Stimulated activated CD8-positive, alpha-beta memory T cell treated with anti-CD3 and anti-CD28 coated beads, Interleukin-15, amount 100 ng/mL, for 4 hours (primary cell): ENCODE measurements around the gene LYRM4.
A peak's percentile ranks its signal among the peaks of the same experiment; 100 is the strongest.

Experiments used
- DNase-seq, 2 donors: peaks; one replicate each; pipeline ENCODE4 v3.0.0-alpha.2; 2020; ENCODE audit warnings: low read depth in 2 of 2

The LYRM4 gene

GRCh38 chr6:5280920-5281319, 20.2 kb upstream of the LYRM4 start:
- DNase-seq, result no peak

DNA sequence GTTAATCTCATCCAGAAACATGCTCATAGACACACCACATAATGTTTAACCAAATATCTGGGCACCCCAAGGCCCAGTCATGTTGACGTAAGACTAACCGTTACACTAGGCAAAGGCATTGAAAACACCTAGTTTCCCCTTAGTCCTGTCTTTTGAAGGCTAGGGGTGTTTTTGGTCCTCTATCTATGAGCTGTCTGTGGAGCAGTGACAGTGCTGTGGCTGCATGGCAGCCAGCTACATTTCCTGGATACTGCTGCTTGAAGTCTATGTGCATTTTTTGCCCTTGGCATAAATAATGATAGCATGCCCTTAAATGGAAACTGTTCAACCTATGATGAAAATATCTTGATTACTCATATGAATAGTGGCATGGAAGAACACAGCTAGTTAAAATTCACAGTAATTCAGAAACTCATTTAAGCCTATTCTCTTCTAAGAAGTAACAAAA, 19.2 kb upstream of the LYRM4 start:
- DNase-seq, result no peak

- no peak for DNase-seq
These were observed 17.9 kb upstream of the LYRM4 start for GRCh38 chr6:5278565-5279120.

DNA sequence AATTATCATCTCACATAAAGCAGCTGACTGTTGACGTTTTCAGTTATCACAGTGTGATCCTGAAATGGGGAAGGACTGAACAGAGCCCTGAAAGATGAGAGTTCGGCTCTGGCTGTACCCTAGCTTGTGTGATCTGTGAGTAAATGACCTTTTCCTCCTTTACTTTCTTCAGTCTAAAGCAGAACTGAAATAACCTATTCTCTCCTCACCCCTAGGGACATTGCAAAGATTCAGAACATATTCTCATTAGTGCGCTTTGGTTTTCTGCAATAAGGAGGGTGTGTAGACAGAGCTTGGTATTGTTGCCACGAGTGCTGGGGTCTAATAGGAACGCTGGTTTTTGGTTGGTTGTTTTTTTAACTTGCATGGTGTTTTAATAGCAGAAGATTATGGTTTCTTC, 17.3 kb upstream of the LYRM4 start:
- DNase-seq, result no peak

DNA sequence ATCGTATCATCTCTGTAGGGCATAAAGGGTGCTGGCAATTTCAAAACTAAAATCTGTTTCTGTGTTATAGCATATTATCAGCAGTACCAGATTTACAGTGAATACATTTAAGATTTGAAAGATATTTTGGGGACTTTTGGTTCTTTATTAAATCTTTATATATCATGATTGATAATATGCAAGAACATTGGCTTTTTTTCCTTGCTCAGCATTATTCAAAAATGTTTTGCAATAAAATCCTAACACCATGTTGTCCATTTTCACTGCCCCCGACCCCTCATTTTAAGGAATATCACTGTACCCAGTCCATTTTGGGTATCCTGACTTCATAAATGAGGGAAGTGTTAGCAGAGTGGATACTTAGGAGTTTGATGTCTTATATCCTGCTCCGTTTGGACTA, 16.8 kb upstream of the LYRM4 start:
- no peak for DNase-seq

- DNase-seq, result no peak
These were observed 15.8 kb upstream of the LYRM4 start for GRCh38 chr6:5276581-5276980.

DNA sequence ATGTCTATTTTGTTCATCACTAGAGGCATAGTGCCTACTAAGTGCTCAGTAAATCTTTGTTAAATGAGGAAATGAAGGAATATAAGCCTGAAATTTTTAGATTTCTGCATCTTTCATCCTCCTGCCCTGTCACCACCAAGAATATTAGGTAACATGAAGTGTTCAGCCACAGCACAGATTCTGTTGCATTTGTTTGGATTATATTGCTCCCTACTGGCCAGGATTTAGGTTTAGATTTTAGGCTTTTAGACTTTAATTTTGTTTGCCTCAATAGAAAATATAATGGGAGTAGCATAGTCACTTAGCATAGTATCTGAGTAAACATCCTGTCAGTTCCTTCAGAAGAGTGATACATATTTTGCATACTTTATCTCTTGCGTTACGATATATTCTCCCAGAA, 14.7 kb upstream of the LYRM4 start:
- no peak for DNase-seq

DNA sequence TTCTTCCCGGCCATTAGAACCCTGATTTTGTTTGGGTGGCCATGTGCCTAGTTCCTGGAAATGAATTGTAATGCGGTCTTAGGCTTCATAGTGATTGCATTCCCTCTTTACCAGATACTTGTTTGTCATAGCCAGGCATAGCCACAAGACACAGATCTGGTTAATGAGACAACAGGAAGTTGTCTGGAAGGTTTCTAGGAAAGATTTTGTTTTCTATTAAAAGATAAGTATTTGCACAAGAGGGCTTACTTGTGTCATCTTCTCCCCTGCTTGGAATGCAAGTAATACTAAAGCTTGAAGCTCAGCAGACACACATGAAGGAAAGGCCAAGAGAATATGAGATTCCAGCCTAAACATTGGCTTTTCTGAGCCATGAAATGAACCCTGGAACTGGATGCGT, 13.5 kb upstream of the LYRM4 start:
- no peak for DNase-seq

DNA sequence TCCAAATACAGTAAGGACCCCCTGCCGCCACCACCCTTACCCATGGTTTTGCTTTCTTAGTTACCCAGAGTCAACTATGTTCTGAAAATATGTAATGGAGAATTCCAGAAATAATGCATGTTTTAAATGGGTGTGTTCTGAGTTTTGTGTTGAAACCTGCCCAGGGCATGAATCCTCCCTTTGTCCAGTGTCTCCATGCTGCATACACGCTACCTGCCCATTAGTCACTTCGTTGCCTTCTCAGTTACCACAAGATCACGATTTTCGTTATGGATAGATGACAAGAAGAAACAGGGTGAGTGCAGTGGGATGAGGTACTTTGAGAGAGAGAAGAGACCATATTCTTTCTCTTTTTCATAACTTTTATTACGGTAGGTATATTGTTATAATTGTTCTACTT, 11.2 kb upstream of the LYRM4 start:
- DNase-seq, result no peak

DNA sequence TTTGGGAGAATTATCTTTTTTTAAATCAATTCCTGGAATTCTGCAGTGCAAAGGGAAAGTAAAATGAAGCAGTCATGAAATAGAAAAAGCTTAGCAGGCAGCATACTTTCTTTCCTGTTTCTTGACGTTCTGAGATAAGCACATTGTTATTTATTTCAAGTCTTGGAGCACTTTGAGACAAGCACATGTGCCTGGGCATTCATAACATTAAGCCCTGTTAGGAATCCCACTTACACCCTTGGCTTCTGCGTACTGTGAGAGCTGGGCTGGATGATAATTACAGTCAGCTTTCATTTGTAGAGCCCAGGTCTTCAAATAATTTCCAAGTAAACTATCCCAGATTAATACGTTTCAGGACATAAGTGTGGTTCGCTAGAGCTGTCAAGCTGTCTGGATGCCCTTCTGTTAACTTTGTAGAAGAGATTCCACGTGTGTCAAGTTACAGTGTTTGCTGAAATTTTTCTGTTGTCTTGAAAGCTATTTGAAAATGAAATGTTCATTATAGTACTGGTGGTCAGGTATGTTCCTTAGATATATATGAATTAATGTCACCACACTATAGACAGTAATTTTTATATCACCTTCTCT, 9.4 kb upstream of the LYRM4 start:
- DNase-seq, result no peak

- no peak for DNase-seq
These were observed 5.7 kb upstream of the LYRM4 start for GRCh38 chr6:5266423-5266822.

DNA sequence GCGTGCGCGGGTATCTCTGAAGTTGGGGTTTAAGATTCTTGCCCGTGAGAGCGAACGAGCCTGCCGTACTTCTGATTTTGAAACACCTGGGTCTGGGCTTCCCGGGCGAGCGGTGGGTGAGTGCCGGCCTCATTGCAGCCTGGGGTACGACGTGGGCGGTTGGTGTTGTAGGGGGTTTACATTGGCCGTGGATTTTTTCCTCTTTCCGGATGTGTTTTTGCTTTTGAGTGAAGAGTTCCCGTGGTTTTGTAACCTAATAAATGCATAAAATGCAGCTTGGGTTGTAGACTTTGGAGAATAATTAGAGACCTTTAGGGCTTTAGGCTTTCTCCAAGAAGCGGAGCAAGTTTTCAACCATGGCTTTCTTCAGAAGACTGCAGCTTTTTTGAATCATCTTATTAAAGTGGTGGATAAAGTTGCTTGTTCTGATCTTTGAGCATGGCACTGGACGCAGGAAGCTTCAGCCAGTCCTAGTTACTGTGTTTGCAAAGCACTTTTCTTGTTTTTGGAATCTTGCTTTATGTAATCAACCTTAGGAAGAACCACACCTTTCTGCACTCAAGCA, 877 bp upstream of the LYRM4 start:
- no peak for DNase-seq

- peak; percentile 67 to 75 for DNase-seq
These were observed 584 bp downstream of the LYRM4 start for GRCh38 chr6:5260111-5260620.

DNA sequence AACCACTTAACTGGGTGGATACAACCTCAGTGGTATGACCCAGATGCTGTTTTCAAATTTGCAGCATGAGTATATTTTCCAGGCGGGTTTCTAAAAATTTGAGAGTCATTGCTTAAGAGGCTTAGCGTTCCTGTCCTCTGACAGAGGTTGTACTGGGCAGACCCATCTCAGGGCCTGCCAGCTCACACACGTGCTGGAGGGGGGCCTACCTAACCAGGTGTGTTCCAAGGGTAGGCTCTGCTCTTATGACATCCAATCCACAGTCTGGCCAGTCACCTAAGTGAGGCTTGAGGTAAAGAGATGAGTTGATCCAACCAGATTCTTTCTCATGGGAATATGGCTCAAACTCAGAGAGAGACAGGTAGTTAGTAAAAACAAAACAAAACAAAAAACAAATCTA, 1.3 kb downstream of the LYRM4 start:
- no peak for DNase-seq

GRCh38 chr6:5257400-5257799, 3.4 kb downstream of the LYRM4 start:
- DNase-seq, result no peak

GRCh38 chr6:5256952-5257351, 3.8 kb downstream of the LYRM4 start:
- DNase-seq, result no peak

DNA sequence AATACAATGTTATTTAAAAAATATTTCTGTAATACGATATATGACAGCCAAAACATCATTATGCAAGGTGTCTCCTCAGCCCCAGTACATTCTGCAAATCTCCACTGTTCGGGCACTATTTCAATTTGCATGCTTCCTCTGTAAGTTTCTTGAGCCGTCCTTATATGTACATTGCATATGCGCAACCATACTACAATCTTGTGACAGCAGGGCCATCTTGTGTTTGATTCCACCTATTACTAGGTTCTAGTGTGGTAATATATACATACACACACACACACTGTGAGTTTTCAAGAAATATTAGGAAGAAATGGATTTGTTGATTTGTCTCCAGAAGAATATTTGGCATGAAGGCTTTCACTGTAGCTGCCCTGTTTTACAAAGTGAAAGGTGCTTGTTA, 9.8 kb downstream of the LYRM4 start:
- DNase-seq, result no peak

DNA sequence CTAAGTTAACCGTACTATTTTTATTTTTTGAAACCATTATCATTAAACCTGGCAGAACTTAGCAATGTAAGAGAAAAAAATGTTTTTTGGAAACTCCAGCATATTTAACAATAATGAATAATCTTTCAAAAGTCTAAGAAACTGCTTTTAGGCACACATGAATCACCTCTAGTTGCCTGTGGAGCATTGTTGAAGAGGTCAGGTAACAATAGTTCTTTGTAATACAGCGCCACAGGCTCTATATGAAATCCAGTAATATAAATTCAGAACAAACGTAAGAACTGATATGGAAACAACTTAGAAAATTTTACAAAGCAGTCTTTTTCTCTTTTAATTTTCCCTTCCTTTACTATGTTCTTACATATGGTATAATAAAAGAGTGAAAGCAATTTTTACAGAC, 10.3 kb downstream of the LYRM4 start:
- DNase-seq, result no peak

DNA sequence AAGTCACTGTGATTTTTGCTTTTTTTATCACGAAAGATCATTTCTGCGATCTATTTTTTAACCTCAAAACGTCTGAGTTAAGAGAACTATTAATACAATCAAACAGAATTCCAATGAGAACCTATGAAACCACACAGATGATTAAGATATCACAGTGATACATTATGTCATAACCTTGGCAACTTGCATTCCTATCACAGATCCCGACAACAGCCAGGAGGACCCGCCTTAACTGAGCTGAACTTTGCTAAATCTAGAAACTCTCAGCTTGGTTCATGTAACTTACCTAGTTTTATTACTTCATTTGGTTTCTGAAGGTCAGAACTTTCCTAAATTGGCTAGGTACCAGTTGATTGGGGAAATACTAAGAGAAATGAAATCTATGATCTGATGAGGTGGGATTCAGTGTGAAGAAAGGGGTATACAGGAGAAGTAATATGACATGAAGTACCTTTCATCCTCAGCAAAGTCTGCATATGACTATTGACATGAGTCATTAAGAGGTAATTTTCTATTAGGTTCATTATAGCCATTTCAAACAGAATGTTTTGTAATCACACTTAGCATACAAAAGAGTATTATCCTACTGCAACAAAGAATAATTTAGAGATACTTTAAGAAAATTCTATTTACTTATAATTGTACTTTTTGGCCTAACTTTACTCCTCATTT, 11.2 kb downstream of the LYRM4 start:
- no peak for DNase-seq

DNA sequence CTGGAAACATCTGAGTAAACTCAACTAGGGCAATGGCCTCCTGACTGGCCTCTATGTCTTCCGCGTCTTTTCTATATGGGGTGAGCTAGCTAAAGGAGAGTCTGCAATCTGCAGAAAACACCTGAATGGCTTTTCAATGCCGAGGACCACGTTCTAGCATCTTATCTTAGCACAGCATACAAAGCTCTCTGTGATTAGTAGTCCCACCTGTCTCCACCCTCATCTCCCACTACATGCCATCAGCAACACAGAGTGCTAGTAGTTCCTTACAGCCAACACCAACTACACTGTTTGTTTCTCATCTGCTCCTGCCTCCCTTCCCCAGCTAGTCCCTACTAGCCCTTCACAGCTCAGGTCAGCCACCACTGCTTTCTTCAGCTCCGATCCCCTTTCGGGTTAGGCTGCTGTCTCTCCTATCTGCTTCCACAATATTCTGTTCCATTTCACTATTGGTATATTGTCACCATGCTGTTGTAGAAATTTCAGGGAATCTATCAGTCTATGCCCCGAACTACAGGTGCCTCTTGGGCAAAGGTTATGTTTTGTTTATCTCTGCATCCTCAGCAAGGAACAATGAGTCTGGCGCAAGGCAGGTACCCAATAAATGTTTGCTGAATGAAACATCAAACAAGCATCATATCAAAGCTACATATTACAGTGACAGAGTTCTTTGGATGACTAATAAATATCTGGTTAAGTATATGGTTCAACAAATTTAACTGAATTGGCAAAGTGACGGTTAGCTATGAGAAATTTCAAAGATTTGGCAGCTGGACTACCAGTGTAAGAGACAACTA, 12.2 kb downstream of the LYRM4 start:
- no peak for DNase-seq

GRCh38 chr6:5247201-5247600, 13.5 kb downstream of the LYRM4 start:
- no peak for DNase-seq
